ENCODE measurements around the gene VRK1. TPM values are rescaled to one million over a fixed set of nuclear protein-coding genes. Genes with fewer than 3 reads are reported as not detected.

The VRK1 gene
- total and polyA plus RNA-seq, 2 donors (not counting 1 experiment from before 2014, with no cell fraction given), result 10.3 to 28.2 TPM

GRCh38 chr14:96772929-96773328 is 24.3 kb upstream of the VRK1 start:
- no peak for TF ChIP-seq CTCF (IDR thresholded peaks at IDR 0.05)
- no peak for TF ChIP-seq EZH2 (IDR thresholded peaks at IDR 0.05; ENCODE audit: borderline replicate concordance, insufficient read depth, low read depth, low read length, poor library complexity, severe bottlenecking)
- Mint-ChIP-seq H3K9me3 (ENCODE audit: insufficient read depth) (no peaks in the 10 kb centered on the region), H3K4me3 (no peak overlapping the region), H3K4me1 (no peaks in the 10 kb centered on the region), H3K27ac (no peak overlapping the region), H3K27me3 (peaks cover 31% of the 10 kb centered on the region)
- H3K36me3 ChIP-seq (replicated peaks in 1 of 2; ENCODE audit: control extremely low read depth in 1 of 2, control insufficient read depth in 1 of 2, extremely low read depth in 1 of 2, insufficient read depth in 2 of 2, low read length in 1 of 2), result no peaks in the 10 kb centered on the region
- peaks cover 0 to 23% (median 8%) of the 10 kb centered on the region in 4 experiments for H3K27me3 ChIP-seq (replicated peaks in 1 of 4; ENCODE audit: control extremely low read depth in 1 of 4, control insufficient read depth in 3 of 4, insufficient read depth in 4 of 4, low read length in 3 of 4)
- H4K20me1 ChIP-seq (ENCODE audit: control insufficient read depth, insufficient read depth, low read length, poor library complexity, severe bottlenecking), result no peaks in the 10 kb centered on the region
- DNase-seq (no peak), ATAC-seq (ENCODE audit: low read depth) (no peak)
- H3K4me1 ChIP-seq (ENCODE audit: control insufficient read depth in 2 of 2, insufficient read depth in 2 of 2, low read length in 2 of 2), result no peaks in the 10 kb centered on the region
- no peak overlapping the region for H3K4me2 ChIP-seq (replicated peaks; ENCODE audit: low read depth, low read length, poor library complexity, severe bottlenecking)
- H3K27ac ChIP-seq (ENCODE audit: low read length in 2 of 2), result no peak overlapping the region
- CTCF ChIA-PET, result no interaction called here
- H3K9me3 ChIP-seq (ENCODE audit: control extremely low read depth in 1 of 3, control insufficient read depth in 2 of 3, insufficient read depth in 1 of 3, low read length in 2 of 3), result peaks cover 0 to 4% (median 0%) of the 10 kb centered on the region in 3 donors
- no peak overlapping the region for H3K9ac ChIP-seq (ENCODE audit: low read length)
- intact Hi-C loops (cut with micrococcal nuclease), result no loop called here
- no peaks in the 10 kb centered on the region for H3K79me2 ChIP-seq (ENCODE audit: control insufficient read depth, insufficient read depth, low read length)
- POLR2A ChIA-PET, result no interaction called here
- no CpG with 5 or more reads among the region's 5 CpGs for WGBS (ENCODE audit: insufficient coverage)
- no peak overlapping the region for H2AFZ ChIP-seq (ENCODE audit: insufficient read depth, low read depth, low read length, poor library complexity, severe bottlenecking)
- H3K4me3 ChIP-seq (ENCODE audit: control extremely low read depth in 1 of 5, extremely low read depth in 1 of 5, insufficient read depth in 1 of 5, low read depth in 2 of 5, low read length in 4 of 5), result no peak overlapping the region

- ChIA-PET POLR2A (no interaction called here), CTCF (no interaction called here)
- Mint-ChIP-seq H3K9me3 (ENCODE audit: insufficient read depth) (no peaks in the 10 kb centered on the region), H3K4me3 (no peak overlapping the region), H3K4me1 (no peaks in the 10 kb centered on the region), H3K27me3 (peaks cover 23% of the 10 kb centered on the region), H3K27ac (no peak overlapping the region)
- no peaks in the 10 kb centered on the region for H3K4me1 ChIP-seq (ENCODE audit: control insufficient read depth in 2 of 2, insufficient read depth in 2 of 2, low read length in 2 of 2)
- no peak overlapping the region for H3K9ac ChIP-seq (ENCODE audit: low read length)
- H3K4me2 ChIP-seq (replicated peaks; ENCODE audit: low read depth, low read length, poor library complexity, severe bottlenecking), result no peak overlapping the region
- H3K9me3 ChIP-seq (ENCODE audit: control extremely low read depth in 1 of 3, control insufficient read depth in 2 of 3, insufficient read depth in 1 of 3, low read length in 2 of 3), result no peaks in the 10 kb centered on the region
- H3K36me3 ChIP-seq (replicated peaks in 1 of 2; ENCODE audit: control extremely low read depth in 1 of 2, control insufficient read depth in 1 of 2, extremely low read depth in 1 of 2, insufficient read depth in 2 of 2, low read length in 1 of 2), result no peaks in the 10 kb centered on the region
- H3K4me3 ChIP-seq (ENCODE audit: control extremely low read depth in 1 of 5, extremely low read depth in 1 of 5, insufficient read depth in 1 of 5, low read depth in 2 of 5, low read length in 4 of 5), result no peak overlapping the region
- no peaks in the 10 kb centered on the region for H3K79me2 ChIP-seq (ENCODE audit: control insufficient read depth, insufficient read depth, low read length)
- H3K27me3 ChIP-seq (replicated peaks in 1 of 4; ENCODE audit: control extremely low read depth in 1 of 4, control insufficient read depth in 3 of 4, insufficient read depth in 4 of 4, low read length in 3 of 4), result peaks cover 0 to 7% (median 0%) of the 10 kb centered on the region in 4 experiments
- no peak overlapping the region for H2AFZ ChIP-seq (ENCODE audit: insufficient read depth, low read depth, low read length, poor library complexity, severe bottlenecking)
- ATAC-seq (ENCODE audit: low read depth) (no peak), DNase-seq (no peak)
- H4K20me1 ChIP-seq (ENCODE audit: control insufficient read depth, insufficient read depth, low read length, poor library complexity, severe bottlenecking), result no peaks in the 10 kb centered on the region
- TF ChIP-seq EZH2 (IDR thresholded peaks at IDR 0.05; ENCODE audit: borderline replicate concordance, insufficient read depth, low read depth, low read length, poor library complexity, severe bottlenecking), result no peak
- no peak for TF ChIP-seq CTCF (IDR thresholded peaks at IDR 0.05)
- intact Hi-C loops (cut with micrococcal nuclease), result no loop called here
- 97% methylated on average over 4 of the region's 4 CpGs for WGBS (ENCODE audit: insufficient coverage)
- no peak overlapping the region for H3K27ac ChIP-seq (ENCODE audit: low read length in 2 of 2)
Observed at GRCh38 chr14:96776791-96777190, 20.4 kb upstream of the VRK1 start.
